Mucosa of descending colon (tissue), 3 donors: ENCODE measurements around the gene MYL11. TPM values are rescaled to one million over a fixed set of nuclear protein-coding genes. Genes with fewer than 3 reads are reported as not detected.

Experiments
- ATAC-seq: fragments of 200-7000 bp; cut with Tn5 transposase; one replicate; pipeline ENCODE4 v1.9.1; 2020; ENCODE audit warnings: mild to moderate bottlenecking, moderate library complexity
- DNase-seq, 3 donors: peaks; one replicate each; pipeline ENCODE4 v3.0.0-alpha.2; 2020
- H3K36me3 ChIP-seq: fragments of 200-600 bp; one replicate; pipeline ENCODE4 v1.8.0; 2021; ENCODE audit warnings: low read depth, mild to moderate bottlenecking
- H3K4me1 ChIP-seq: fragments of 200-600 bp; one replicate; pipeline ENCODE4 v1.8.0; 2021; ENCODE audit warnings: low read depth, mild to moderate bottlenecking
- H3K4me3 ChIP-seq: fragments of 200-600 bp; one replicate; pipeline ENCODE4 v1.8.0; 2021; ENCODE audit warnings: mild to moderate bottlenecking
- H3K9me3 ChIP-seq: fragments of 200-600 bp; one replicate; pipeline ENCODE4 v1.8.0; 2021; ENCODE audit warnings: mild to moderate bottlenecking
- CTCF ChIP-seq: fragments of 200-600 bp; IDR thresholded peaks from one replicate; pipeline ENCODE4 v1.8.0; 2022; ENCODE audit warnings: antibody characterized with exemption, mild to moderate bottlenecking
- intact Hi-C, 2 donors: fragments of 100-400 bp; cut with DNase I in 1 of 2; cut with micrococcal nuclease in 1 of 2; formaldehyde crosslinking; loops; one replicate each; pipeline versions ENCODE4 v1.11.0 to v1.11.1; 2022; cut with DNase I, micrococcal nuclease
- total RNA-seq, 3 donors: library from RNA; stranded (reverse); fragmentation: NEBNext Ultra II Directional in 2 of 3; extraction: Animal tissue kit (Norgen Biotek cat#: 25700) in 2 of 3; gene quantifications; one replicate each; pipeline versions ENCODE4 v1.2.1 to v1.2.4, GENCODE V29; 2021 to 2023
- donor health status: DM: no; HTN: no; CAD: no; lungs with moderate emphysema.
- donor health status: DM: no; HTN: no; CAD: no.
- donor health status: DM: no; HTN: yes; CAD: no.

Gene MYL11
- total RNA-seq, 3 donors from 2014 or later = 1.1 to 1.6 TPM; not detected in 1

- Histone ChIP-seq H3K4me1 (peaks cover 10% of the 10 kb centered on the region), H3K4me3 (no peak overlapping the region), H3K9me3 (no peaks in the 10 kb centered on the region), H3K36me3 (peaks cover 6% of the 10 kb centered on the region)
- DNase-seq (no peak), ATAC-seq (no peak)
- intact Hi-C loops = no loop called here
- no peak for TF ChIP-seq CTCF
These were observed 24.3 kb upstream of the MYL11 start for GRCh38 chr16:30350134-30350871.

- ATAC-seq (no peak), DNase-seq (peak in 2 of 3 donors; percentile 23 to 34)
- Histone ChIP-seq H3K36me3 (peaks cover 6% of the 10 kb centered on the region), H3K4me1 (peaks cover 10% of the 10 kb centered on the region), H3K4me3 (no peak overlapping the region), H3K9me3 (no peaks in the 10 kb centered on the region)
- intact Hi-C loops = no loop called here
- TF ChIP-seq CTCF = no peak
These were observed 23.6 kb upstream of the MYL11 start for GRCh38 chr16:30351001-30351441.

- DNase-seq (peak in 2 of 3 donors; percentile 62 to 65), ATAC-seq (no peak)
- Histone ChIP-seq H3K4me3 (no peak overlapping the region), H3K9me3 (no peaks in the 10 kb centered on the region), H3K4me1 (peaks cover 16% of the 10 kb centered on the region), H3K36me3 (peaks cover 6% of the 10 kb centered on the region)
- TF ChIP-seq CTCF = no peak
- intact Hi-C loops = no loop called here
These were observed 22.8 kb upstream of the MYL11 start for GRCh38 chr16:30351586-30352419.

GRCh38 chr16:30352488-30353401, 21.9 kb upstream of the MYL11 start:
- H3K9me3 ChIP-seq = no peaks in the 10 kb centered on the region
- intact Hi-C loops = no loop called here
- no peak overlapping the region for H3K4me3 ChIP-seq
- H3K4me1 ChIP-seq = peaks cover 16% of the 10 kb centered on the region
- no peak for TF ChIP-seq CTCF
- ATAC-seq (no peak), DNase-seq (peak in 2 of 3 donors; percentile 20 to 38)
- H3K36me3 ChIP-seq = peaks cover 6% of the 10 kb centered on the region

- H3K9me3 ChIP-seq = no peaks in the 10 kb centered on the region
- ATAC-seq (no peak), DNase-seq (peak in 2 of 3 donors; percentile 41 to 68)
- no peak for TF ChIP-seq CTCF
- intact Hi-C loops = no loop called here
- H3K36me3 ChIP-seq = peaks cover 6% of the 10 kb centered on the region
- H3K4me3 ChIP-seq = no peak overlapping the region
- H3K4me1 ChIP-seq = peaks cover 16% of the 10 kb centered on the region
These were observed 21.0 kb upstream of the MYL11 start for GRCh38 chr16:30353438-30354129.
